Measurements from ENCODE around the gene CDKL5.
A peak's percentile ranks its signal among the peaks of the same experiment; 100 is the strongest.

The CDKL5 gene

DNA sequence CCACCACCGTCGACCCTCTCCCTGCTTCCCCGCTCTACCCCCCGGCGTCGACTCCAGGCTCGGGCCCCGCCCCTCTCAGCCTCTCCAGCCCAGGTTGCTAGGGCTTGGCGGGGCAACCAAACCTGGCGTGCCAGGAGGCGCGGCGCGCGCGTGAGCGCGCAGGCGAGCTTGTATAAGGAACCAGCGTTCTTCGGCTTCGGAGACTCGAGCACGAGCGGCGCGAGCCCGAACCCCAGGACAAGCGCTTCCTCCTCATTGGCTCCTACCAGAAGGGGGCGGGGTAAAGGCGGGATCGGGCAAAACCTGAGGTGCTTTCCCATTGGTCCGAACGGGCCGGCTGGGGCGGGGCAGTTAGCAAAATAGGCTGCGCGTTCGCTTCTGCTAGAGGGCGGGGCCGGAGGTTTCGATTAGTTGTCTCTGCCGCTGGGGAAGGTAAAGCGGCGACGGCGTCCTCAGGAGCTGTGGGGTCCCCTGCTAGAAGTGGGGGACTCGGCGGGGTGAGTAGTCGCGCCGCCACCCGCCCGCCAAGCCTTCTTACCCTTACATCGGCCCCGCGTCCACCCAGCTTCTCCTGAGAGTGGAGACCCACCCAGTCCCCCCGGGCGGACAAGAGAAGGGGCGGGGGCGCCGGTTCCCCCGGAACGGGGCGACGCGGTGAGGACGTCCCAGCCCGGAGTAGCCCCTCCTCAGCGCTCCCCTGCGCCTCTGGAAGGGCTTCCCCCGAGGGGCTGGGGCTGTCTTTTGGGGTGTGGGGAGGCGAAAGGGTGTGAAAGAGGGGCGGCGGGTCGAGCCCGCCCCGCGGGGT, at the start of gene CDKL5:
TSS of gene CDKL5 (plus strand) at position 410 of the 805 bp plus-strand sequence. CDS start 81,489 bp downstream, outside the sequence.
- TF ChIP-seq CEBPB (IDR thresholded peaks at IDR 0.05) = no peak
- peak; percentile 35; the same call in 1 of the 2 replicates for TF ChIP-seq TAF1 (IDR thresholded peaks at IDR 0.05; ENCODE audit: low read depth)
- 0 out of 2 replicates have a peak, but pooled peaks have one; percentile 6 for TF ChIP-seq TEAD4 (IDR thresholded peaks at IDR 0.05)

DNA sequence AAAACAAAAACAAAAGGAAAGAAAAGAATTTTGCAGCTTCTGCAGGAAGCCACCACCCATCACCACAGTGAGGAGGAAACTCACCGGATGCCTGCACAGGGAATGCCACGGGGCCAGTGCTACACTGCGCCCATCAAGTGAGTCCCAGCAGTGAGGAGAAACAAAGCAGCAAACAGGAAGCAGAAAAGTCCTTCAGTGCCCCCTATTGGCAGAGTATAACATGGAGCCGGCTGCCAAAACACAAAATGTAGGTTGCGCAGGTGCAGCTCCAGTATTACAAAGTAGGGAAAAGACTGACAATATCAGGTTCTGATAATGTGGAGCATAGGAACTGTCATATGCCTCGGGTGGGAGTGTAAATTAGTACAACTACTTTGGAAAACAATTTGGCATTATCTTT, 47.6 kb upstream of the CDKL5 start:
- TF ChIP-seq EGR1 (IDR thresholded peaks at IDR 0.05) (no peak), FOXM1 (IDR thresholded peaks at IDR 0.05; ENCODE audit: borderline replicate concordance, low read depth) (no peak), TEAD4 (IDR thresholded peaks at IDR 0.05) (no peak), CREB1 (IDR thresholded peaks at IDR 0.05; ENCODE audit: low read depth) (no peak), NFIC (IDR thresholded peaks at IDR 0.05) (no peak), TCF12 (IDR thresholded peaks at IDR 0.05; ENCODE audit: low read depth) (no peak), RAD21 (IDR thresholded peaks at IDR 0.05; ENCODE audit: low read depth) (peak; percentile 68)
- TF ChIP-seq, protein P1, sequence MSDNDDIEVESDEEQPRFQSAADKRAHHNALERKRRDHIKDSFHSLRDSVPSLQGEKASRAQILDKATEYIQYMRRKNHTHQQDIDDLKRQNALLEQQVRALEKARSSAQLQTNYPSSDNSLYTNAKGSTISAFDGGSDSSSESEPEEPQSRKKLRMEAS (IDR thresholded peaks at IDR 0.05) = no peak

DNA sequence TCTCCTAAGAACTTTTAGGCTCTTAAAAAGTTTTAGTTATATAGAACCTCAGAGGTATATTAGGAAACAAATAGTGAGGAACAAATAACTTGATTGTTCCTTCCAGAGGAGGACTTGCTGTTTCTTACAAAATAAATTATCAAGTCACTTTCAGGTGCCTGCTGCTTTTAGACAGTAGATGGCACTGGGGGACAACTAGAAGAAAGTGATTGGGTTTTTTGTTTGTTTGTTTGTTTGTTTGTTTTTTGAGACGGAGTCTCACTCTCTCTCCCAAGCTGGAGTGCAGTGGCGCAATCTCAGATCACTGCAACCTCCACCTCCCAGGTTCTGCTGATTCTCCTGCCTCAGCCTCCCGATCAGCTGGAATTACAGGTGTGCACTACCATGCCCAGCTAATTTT, 35.4 kb upstream of the CDKL5 start:
- TF ChIP-seq NFIC (IDR thresholded peaks at IDR 0.05) (no peak), RAD21 (IDR thresholded peaks at IDR 0.05; ENCODE audit: low read depth) (peak; percentile 15; the same call in 1 of the 2 replicates)
- TF ChIP-seq, protein P1 (IDR thresholded peaks at IDR 0.05) = no peak
- TF ChIP-seq, protein P2, sequence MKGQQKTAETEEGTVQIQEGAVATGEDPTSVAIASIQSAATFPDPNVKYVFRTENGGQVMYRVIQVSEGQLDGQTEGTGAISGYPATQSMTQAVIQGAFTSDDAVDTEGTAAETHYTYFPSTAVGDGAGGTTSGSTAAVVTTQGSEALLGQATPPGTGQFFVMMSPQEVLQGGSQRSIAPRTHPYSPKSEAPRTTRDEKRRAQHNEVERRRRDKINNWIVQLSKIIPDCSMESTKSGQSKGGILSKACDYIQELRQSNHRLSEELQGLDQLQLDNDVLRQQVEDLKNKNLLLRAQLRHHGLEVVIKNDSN (IDR thresholded peaks at IDR 0.05) = no peak

DNA sequence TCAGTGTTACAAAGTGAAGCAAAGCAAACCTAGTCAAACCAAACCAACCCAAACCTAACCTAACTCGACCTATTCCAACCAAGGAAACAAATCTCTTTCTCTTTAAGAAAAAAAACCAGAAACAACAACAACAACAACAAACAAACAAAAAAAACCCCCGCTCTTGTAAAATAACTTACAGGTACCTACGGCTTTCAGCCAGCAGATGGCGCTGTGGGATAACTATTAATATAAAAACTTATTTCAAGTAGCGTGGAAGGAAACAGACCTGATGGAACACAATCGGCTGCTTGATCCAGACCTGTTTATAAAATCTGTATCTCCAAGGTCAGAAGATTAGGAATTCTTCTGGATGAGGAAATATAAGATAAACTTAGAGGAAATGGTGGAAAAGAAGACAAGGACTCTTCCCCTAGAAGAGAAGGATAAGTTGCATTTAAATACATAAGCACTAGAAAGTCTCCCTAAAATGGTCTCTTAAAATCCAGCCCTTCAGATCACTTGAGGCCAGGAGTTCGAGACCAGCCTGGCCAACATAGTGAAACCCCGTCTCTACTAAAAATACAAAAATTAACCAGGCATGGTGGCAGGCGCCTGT, 34.4 kb upstream of the CDKL5 start:
- TF ChIP-seq TAF1 (IDR thresholded peaks at IDR 0.05; ENCODE audit: low read depth) (no peak), TCF12 (IDR thresholded peaks at IDR 0.05; ENCODE audit: low read depth) (no peak), EP300 (IDR thresholded peaks at IDR 0.05; ENCODE audit: borderline replicate concordance) (no peak), NFIC (IDR thresholded peaks at IDR 0.05) (no peak), RAD21 (IDR thresholded peaks at IDR 0.05; ENCODE audit: low read depth) (peak; percentile 66)
- TF ChIP-seq, protein P3, sequence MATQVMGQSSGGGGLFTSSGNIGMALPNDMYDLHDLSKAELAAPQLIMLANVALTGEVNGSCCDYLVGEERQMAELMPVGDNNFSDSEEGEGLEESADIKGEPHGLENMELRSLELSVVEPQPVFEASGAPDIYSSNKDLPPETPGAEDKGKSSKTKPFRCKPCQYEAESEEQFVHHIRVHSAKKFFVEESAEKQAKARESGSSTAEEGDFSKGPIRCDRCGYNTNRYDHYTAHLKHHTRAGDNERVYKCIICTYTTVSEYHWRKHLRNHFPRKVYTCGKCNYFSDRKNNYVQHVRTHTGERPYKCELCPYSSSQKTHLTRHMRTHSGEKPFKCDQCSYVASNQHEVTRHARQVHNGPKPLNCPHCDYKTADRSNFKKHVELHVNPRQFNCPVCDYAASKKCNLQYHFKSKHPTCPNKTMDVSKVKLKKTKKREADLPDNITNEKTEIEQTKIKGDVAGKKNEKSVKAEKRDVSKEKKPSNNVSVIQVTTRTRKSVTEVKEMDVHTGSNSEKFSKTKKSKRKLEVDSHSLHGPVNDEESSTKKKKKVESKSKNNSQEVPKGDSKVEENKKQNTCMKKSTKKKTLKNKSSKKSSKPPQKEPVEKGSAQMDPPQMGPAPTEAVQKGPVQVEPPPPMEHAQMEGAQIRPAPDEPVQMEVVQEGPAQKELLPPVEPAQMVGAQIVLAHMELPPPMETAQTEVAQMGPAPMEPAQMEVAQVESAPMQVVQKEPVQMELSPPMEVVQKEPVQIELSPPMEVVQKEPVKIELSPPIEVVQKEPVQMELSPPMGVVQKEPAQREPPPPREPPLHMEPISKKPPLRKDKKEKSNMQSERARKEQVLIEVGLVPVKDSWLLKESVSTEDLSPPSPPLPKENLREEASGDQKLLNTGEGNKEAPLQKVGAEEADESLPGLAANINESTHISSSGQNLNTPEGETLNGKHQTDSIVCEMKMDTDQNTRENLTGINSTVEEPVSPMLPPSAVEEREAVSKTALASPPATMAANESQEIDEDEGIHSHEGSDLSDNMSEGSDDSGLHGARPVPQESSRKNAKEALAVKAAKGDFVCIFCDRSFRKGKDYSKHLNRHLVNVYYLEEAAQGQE (IDR thresholded peaks at IDR 0.05; ENCODE audit: low read depth) = no peak
- TF ChIP-seq, protein P1 (IDR thresholded peaks at IDR 0.05) = no peak

DNA sequence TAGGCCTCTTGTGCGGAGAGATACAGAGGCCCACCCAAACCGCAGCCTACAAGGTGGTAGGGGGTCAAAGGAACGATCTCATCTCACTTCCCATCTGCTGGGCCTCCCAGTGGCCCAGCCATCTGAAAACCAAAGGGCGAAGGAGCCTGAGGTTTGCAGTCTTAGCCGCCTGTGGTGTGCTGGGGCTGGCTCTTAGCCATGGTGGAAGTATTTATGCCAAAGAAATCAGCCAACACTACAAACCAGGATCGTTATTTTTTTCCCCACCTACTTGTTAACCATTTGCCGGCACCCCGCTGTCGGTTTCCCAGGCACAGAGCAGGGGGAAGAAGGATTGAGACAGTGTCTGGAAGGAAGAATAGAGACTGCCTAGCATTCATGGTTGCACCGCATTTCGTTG, 30.9 kb upstream of the CDKL5 start:
- TF ChIP-seq CREB1 (IDR thresholded peaks at IDR 0.05; ENCODE audit: low read depth) (no peak), EP300 (IDR thresholded peaks at IDR 0.05; ENCODE audit: borderline replicate concordance) (no peak)
- TF ChIP-seq, protein P3 (IDR thresholded peaks at IDR 0.05; ENCODE audit: low read depth) = no peak

DNA sequence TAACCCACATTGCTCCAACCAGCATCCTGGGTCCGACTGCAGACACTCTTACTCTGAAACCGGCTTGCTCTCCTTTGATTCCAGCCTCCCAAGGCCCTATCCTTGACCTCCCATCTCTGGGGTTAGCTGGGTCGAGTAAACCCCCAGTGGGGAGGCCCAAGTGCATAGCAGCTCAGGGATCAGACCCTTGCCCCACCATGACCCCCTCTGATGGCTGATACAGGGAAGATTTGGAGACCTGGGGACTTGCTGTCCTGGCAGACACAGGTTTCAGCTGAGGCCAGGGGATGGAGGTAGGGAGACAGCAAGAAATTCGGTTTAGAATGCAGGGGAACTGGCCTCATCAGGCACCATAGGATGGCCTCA, 23.6 kb upstream of the CDKL5 start:
- TF ChIP-seq TEAD4 (IDR thresholded peaks at IDR 0.05) (no peak), EGR1 (IDR thresholded peaks at IDR 0.05) (no peak), FOXM1 (IDR thresholded peaks at IDR 0.05; ENCODE audit: borderline replicate concordance, low read depth) (no peak), TAF1 (IDR thresholded peaks at IDR 0.05; ENCODE audit: low read depth) (no peak), ZBTB7A (IDR thresholded peaks at IDR 0.05; ENCODE audit: low read depth) (no peak), CREB1 (IDR thresholded peaks at IDR 0.05; ENCODE audit: low read depth) (no peak), YY1 (IDR thresholded peaks at IDR 0.05; ENCODE audit: low read depth) (no peak), NFIC (IDR thresholded peaks at IDR 0.05) (no peak), CEBPB (IDR thresholded peaks at IDR 0.05) (no peak), RAD21 (IDR thresholded peaks at IDR 0.05; ENCODE audit: low read depth) (no peak)
- TF ChIP-seq, protein P1 (IDR thresholded peaks at IDR 0.05) = no peak
- TF ChIP-seq, protein P2 (IDR thresholded peaks at IDR 0.05) = no peak
- TF ChIP-seq, protein P3 (IDR thresholded peaks at IDR 0.05; ENCODE audit: low read depth) = no peak
